ENCODE results near the gene FAM83C. TPM values are rescaled to one million over a fixed set of nuclear protein-coding genes. Genes with fewer than 3 reads are reported as not detected.
"Not testable (repeated sequence)": the region's sequence is repeated elsewhere in the genome, so short reads cannot be mapped to it uniquely, and the experiment has no call there.

The FAM83C gene
- total RNA-seq, 2 experiments from 2014 or later = not detected

DNA sequence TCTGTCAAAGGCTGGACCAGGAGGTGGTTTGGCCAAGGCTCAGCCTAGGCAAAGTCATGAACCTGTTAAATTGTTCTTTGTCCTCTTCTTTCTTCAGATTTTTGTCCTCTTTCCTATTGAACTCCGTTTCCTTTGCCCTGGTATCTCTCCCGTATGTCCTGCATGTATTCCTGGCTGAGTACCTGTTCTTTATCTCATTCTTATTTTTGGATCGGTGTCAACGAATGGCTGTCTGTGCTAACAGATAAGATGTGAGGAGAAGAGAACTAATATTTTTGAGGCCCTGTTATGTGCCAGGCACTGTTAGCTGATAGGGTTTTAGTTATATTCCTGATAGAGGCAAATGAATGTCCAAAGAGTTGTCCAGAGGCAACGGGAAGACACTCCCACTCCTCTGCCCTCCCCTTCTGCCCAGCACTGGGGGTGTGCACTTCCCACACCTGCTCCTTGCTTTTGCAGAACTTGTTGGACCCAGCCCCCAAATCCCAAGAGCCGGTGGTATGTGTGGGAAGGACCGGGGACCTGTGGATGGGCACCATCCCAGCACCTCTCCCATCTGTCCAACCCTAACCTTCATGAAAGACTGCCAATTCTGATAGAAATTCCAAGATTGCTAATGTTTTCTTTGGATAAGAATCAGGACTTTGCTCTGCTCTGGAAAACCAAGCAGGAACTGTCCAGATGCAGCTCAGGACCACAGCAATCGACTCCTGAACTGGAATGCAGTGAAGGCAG is 34.9 kb downstream of the FAM83C start:
- H3K27me3 ChIP-seq (ENCODE audit: control insufficient read depth in 1 of 2, insufficient read depth in 2 of 2, low read length in 2 of 2) = no peaks in the 10 kb centered on the region
- TF ChIP-seq, protein P1, sequence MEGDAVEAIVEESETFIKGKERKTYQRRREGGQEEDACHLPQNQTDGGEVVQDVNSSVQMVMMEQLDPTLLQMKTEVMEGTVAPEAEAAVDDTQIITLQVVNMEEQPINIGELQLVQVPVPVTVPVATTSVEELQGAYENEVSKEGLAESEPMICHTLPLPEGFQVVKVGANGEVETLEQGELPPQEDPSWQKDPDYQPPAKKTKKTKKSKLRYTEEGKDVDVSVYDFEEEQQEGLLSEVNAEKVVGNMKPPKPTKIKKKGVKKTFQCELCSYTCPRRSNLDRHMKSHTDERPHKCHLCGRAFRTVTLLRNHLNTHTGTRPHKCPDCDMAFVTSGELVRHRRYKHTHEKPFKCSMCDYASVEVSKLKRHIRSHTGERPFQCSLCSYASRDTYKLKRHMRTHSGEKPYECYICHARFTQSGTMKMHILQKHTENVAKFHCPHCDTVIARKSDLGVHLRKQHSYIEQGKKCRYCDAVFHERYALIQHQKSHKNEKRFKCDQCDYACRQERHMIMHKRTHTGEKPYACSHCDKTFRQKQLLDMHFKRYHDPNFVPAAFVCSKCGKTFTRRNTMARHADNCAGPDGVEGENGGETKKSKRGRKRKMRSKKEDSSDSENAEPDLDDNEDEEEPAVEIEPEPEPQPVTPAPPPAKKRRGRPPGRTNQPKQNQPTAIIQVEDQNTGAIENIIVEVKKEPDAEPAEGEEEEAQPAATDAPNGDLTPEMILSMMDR (IDR thresholded peaks at IDR 0.05) = no peak
- Mint-ChIP-seq H3K27ac (no peak overlapping the region), H3K36me3 (ENCODE audit: low read depth) (peaks cover 38% of the 10 kb centered on the region), H3K4me3 (no peak overlapping the region), H3K27me3 (no peaks in the 10 kb centered on the region), H3K9me3 (no peaks in the 10 kb centered on the region), H3K4me1 (ENCODE audit: low read depth) (peaks cover 2% of the 10 kb centered on the region)
- CTCF ChIA-PET = no interaction called here
- no peaks in the 10 kb centered on the region for H3K9me3 ChIP-seq (ENCODE audit: control insufficient read depth in 1 of 2, insufficient read depth in 1 of 2, low read length in 2 of 2)
- POLR2A ChIA-PET = no interaction called here
- H3K4me1 ChIP-seq (ENCODE audit: insufficient read depth, low read length) = peaks cover 13% of the 10 kb centered on the region
- intact Hi-C loops (cut with DNase I, micrococcal nuclease) = no loop called here
- H3K36me3 ChIP-seq (ENCODE audit: insufficient read depth, low read length) = peaks cover 11% of the 10 kb centered on the region
- no peak for ATAC-seq (ENCODE audit: poor library complexity)
- no peak overlapping the region for H3K4me3 ChIP-seq (ENCODE audit: low read length)
- H3K27ac ChIP-seq (ENCODE audit: low read depth in 1 of 2, low read length in 2 of 2) = no peak overlapping the region
- DNase-seq = no peak

DNA sequence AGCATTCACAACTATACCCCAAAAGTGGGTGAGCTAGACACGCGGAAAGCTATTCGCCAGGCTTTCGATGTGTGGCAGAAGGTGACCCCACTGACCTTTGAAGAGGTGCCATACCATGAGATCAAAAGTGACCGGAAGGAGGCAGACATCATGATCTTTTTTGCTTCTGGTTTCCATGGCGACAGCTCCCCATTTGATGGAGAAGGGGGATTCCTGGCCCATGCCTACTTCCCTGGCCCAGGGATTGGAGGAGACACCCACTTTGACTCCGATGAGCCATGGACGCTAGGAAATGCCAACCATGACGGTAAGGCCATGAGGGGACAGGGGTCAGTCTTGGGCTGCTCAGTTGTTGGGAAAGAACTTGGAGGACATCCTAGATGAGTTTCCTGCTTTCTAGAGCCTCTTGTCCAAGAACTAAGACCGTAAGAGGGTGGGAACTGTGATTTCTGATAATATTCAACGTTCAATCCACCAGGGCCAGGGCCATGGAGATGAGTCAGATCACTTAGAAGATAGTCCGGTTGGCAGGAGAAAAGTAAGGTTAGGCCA is 37.7 kb downstream of the FAM83C start:
- intact Hi-C loops (cut with DNase I, micrococcal nuclease) = no loop called here
- DNase-seq = no peak
- H3K4me1 ChIP-seq (ENCODE audit: insufficient read depth, low read length) = peaks cover 36% of the 10 kb centered on the region
- H3K36me3 ChIP-seq (ENCODE audit: insufficient read depth, low read length) = peaks cover 5% of the 10 kb centered on the region
- H3K9me3 ChIP-seq (ENCODE audit: control insufficient read depth in 1 of 2, insufficient read depth in 1 of 2, low read length in 2 of 2) = no peaks in the 10 kb centered on the region
- Mint-ChIP-seq H3K4me1 (ENCODE audit: low read depth) (peaks cover 19% of the 10 kb centered on the region), H3K4me3 (no peak overlapping the region), H3K27me3 (no peaks in the 10 kb centered on the region), H3K36me3 (ENCODE audit: low read depth) (peaks cover 32% of the 10 kb centered on the region), H3K27ac (no peak overlapping the region), H3K9me3 (no peaks in the 10 kb centered on the region)
- TF ChIP-seq, protein P1 (IDR thresholded peaks at IDR 0.05) = no peak
- POLR2A ChIA-PET = no interaction called here
- no peak for ATAC-seq (ENCODE audit: poor library complexity)
- no peak overlapping the region for H3K4me3 ChIP-seq (ENCODE audit: low read length)
- H3K27me3 ChIP-seq (ENCODE audit: control insufficient read depth in 1 of 2, insufficient read depth in 2 of 2, low read length in 2 of 2) = no peaks in the 10 kb centered on the region
- CTCF ChIA-PET = no interaction called here
- H3K27ac ChIP-seq (ENCODE audit: low read depth in 1 of 2, low read length in 2 of 2) = no peak overlapping the region

DNA sequence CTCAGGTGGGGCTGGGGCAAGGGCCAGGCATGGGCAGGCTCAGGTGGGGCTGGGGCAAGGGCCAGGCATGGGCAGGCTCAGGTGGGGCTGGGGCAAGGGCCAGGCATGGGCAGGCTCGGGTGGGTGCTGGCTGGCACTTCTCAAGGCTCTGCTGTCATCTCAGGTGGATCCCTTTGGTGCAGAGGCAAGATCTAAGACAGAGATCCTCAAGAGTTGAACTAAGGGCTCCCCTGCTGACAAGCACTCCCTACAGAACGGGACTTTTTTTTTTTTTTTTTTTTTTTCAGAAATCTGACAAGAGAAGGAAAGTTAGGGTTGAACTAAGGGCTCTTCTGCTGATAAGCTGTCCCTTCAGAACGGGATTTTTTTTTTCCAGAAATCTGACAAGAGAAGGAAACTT is 39.2 kb downstream of the FAM83C start:
- H3K27me3 Mint-ChIP-seq = no peaks in the 10 kb centered on the region
- TF ChIP-seq, protein P1 (IDR thresholded peaks at IDR 0.05) = no peak
- no peak overlapping the region for H3K4me3 ChIP-seq (ENCODE audit: low read length)
- no peaks in the 10 kb centered on the region for H3K9me3 Mint-ChIP-seq
- H3K27ac ChIP-seq (ENCODE audit: low read depth in 1 of 2, low read length in 2 of 2) = peak overlapping the region in 1 of 2 donors; percentile 5
- no peaks in the 10 kb centered on the region for H3K27me3 ChIP-seq (ENCODE audit: control insufficient read depth in 1 of 2, insufficient read depth in 2 of 2, low read length in 2 of 2)
- H3K4me1 Mint-ChIP-seq (ENCODE audit: low read depth) = peaks cover 19% of the 10 kb centered on the region
- peaks cover 23% of the 10 kb centered on the region for H3K36me3 Mint-ChIP-seq (ENCODE audit: low read depth)
- H3K27ac Mint-ChIP-seq = no peak overlapping the region
- peaks cover 36% of the 10 kb centered on the region for H3K4me1 ChIP-seq (ENCODE audit: insufficient read depth, low read length)
- intact Hi-C loops (cut with DNase I, micrococcal nuclease) = no loop called here
- H3K9me3 ChIP-seq (ENCODE audit: control insufficient read depth in 1 of 2, insufficient read depth in 1 of 2, low read length in 2 of 2) = no peaks in the 10 kb centered on the region
- no peak overlapping the region for H3K4me3 Mint-ChIP-seq
- ChIA-PET CTCF (no interaction called here), POLR2A (no interaction called here)
- DNase-seq = peak in 2 of 14 experiments; percentile 32 to 57
- ATAC-seq (ENCODE audit: poor library complexity) = no peak
- peaks cover 2% of the 10 kb centered on the region for H3K36me3 ChIP-seq (ENCODE audit: insufficient read depth, low read length)

DNA sequence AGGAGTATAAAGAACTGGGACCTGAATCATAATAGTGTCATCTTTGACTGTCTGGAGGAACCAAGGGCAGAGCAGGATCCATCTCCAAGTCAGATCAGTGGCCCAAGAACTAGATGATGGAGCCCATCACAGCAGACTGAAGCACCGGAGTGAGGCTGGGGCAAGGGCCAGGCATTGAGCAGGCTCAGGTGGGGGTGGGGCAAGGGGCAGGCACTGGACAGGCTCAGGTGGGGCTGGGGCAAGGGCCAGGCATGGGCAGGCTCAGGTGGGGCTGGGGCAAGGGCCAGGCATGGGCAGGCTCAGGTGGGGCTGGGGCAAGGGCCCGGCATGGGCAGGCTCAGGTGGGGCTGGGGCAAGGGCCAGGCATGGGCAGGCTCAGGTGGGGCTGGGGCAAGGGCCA is 39.6 kb downstream of the FAM83C start:
- ATAC-seq (ENCODE audit: poor library complexity) = peak; percentile 16
- H3K36me3 Mint-ChIP-seq (ENCODE audit: low read depth) = peaks cover 23% of the 10 kb centered on the region
- H3K36me3 ChIP-seq (ENCODE audit: insufficient read depth, low read length); H3K9me3 ChIP-seq (ENCODE audit: control insufficient read depth in 1 of 2, insufficient read depth in 1 of 2, low read length in 2 of 2); H3K27me3 Mint-ChIP-seq; H3K4me3 ChIP-seq (ENCODE audit: low read length); H3K27me3 ChIP-seq (ENCODE audit: control insufficient read depth in 1 of 2, insufficient read depth in 2 of 2, low read length in 2 of 2); intact Hi-C loops (cut with DNase I, micrococcal nuclease); CTCF ChIA-PET; H3K4me3 Mint-ChIP-seq; DNase-seq; H3K9me3 Mint-ChIP-seq: not testable (repeated sequence)
- peaks cover 19% of the 10 kb centered on the region for H3K4me1 Mint-ChIP-seq (ENCODE audit: low read depth)
- H3K27ac ChIP-seq (ENCODE audit: low read depth in 1 of 2, low read length in 2 of 2) = peak overlapping the region in 1 of 2 donors; percentile 70
- H3K27ac Mint-ChIP-seq = peak overlapping the region; percentile 81
- POLR2A ChIA-PET = interaction anchor here (0.7 kb wide), 1 partner anchor 26 kb away, joined by 3 read pairs; the partner anchor contains the start of gene MMP24OS
- H3K4me1 ChIP-seq (ENCODE audit: insufficient read depth, low read length) = peaks cover 36% of the 10 kb centered on the region
